HG03159 (cell line): ENCODE results near the gene LDB2.

ENCODE experiments used
- ATAC-seq: cut with Tn5 transposase; IDR thresholded peaks from one replicate; pipeline ENCODE4 v1.9.1; 2021; ENCODE audit warnings: mild to moderate bottlenecking, moderate library complexity; ENCODE audit not compliant: unreplicated experiment

Gene LDB2

GRCh38 chr4:16760617-16761363 lies 137.7 kb downstream of the LDB2 start:
- no peak for ATAC-seq

- no peak for ATAC-seq
Measured at GRCh38 chr4:16759931-16760582, 138.4 kb downstream of the LDB2 start.

- ATAC-seq = no peak
Measured at GRCh38 chr4:16758816-16759215, 139.6 kb downstream of the LDB2 start.

DNA sequence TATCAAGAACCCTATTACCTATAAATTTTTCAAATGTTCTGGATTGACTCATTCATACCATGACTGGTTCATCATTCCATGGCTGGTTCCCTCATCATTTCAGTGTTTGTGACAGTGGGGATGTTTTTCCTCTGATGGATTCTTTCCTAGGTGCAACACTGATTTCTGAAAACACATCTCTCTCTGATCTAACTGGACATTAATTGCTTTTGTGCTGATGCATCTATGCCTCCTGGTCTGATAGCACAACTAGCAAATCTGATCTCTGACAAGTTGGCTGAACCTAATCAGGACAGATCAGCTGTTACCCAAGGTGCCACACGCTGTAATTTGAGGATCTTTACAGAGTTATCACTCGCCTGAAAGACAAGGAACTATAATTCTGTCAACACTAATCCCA lies 140.2 kb downstream of the LDB2 start:
- ATAC-seq = no peak

DNA sequence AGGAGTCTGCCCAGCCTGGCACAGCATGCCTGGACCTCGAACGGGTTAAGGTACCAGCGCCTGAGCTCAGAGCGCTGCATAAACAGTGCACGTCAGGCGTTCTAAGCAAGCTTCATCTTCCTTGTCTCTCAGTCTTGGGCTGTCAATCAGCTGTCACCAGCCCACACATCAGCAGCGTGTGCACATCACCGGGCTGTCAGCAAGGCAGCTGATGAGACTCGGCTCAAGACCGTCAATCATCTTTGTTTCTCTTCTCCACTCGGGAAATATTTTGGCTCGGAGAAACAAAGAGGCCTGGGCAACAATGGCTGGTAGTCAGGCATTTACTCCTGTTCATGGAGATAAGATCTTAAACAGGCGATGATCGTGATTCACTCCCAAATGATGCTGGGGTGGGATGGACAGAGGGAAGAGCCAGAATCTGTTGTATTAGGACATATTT lies 141.3 kb downstream of the LDB2 start:
- ATAC-seq = no peak

- no peak for ATAC-seq
Measured at GRCh38 chr4:16754104-16754503, 144.3 kb downstream of the LDB2 start.

GRCh38 chr4:16752150-16752549 lies 146.3 kb downstream of the LDB2 start:
- ATAC-seq = no peak

GRCh38 chr4:16750882-16751642 lies 147.4 kb downstream of the LDB2 start:
- ATAC-seq = no peak

- ATAC-seq = no peak
Measured at GRCh38 chr4:16750216-16750615, 148.2 kb downstream of the LDB2 start.

DNA sequence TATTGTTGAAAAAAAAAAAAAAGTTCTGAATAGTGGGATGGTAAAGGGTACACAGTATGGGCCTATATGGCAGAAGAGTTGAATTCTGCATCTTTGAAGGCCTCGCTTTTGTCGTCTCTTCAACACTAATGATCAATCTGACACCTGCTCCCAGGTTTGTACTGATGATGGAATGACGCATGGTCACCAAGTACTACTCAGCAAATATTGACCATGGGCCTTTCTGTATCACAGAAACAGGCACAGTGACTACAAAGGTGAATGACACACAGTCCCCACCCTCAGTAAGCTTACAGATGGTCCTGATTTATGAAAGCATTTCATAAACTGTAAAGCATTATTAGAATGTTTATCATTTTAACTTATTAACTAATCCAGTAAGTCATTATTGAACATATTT lies 152.6 kb downstream of the LDB2 start:
- no peak for ATAC-seq

DNA sequence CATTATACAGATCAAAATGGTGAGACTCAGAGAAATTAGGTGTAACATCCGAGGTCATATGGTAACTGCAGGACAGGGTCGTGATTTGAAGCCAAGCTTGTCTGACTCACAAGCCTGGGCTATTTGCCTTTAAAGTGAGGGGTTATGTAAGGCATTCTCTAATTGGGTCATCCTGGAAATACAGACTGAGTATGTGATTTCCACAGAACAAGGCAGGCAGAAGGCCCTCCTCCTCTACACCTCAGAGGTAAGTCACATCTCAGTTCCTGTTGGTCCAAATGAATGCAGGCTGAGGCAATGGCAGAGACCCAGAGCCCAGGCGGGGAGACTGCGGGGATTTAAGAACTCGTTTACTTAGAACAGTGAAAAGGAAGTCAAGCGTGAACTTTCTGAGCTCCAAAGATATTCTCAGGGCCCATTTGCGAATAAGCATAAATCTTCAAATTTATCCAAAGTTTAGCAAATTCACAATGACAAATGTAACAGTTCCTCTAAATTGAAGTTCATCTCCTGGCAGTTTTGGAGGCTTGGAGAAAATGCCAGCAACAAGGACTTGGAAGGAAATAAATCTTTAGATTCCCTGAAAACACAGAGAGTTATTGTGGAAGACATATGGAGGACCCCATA lies 153.3 kb downstream of the LDB2 start:
- ATAC-seq = no peak

- ATAC-seq = no peak
Measured at GRCh38 chr4:16741287-16741686, 157.2 kb downstream of the LDB2 start.

DNA sequence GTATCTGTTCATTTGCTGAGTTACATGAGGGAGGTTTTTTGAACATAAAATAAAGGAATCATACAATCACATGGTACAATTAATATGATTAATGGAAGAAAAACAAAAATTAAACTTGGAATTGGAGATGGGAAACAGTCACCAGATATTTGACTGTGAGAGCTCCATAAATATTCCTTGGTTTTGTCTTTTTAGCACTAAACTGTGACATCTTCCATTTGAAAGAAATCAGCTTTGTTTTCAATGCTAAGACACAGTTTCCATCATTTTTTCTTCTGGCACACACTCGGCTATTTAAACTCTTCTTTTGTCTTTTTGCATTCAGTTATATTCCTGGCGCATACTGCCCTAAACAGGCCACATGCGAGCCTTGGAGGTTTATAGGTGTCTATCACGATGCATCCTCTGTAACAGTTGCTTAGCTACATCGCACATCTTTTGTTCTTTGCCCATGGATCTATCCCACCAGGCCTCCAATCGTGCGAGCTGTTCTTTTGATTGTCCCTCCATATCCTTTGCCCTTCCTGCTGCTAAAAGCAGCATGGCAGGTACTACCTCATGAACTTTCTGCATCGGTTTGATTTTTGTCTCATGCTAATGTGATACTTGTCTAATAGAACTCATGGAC lies 158.3 kb downstream of the LDB2 start:
- no peak for ATAC-seq

DNA sequence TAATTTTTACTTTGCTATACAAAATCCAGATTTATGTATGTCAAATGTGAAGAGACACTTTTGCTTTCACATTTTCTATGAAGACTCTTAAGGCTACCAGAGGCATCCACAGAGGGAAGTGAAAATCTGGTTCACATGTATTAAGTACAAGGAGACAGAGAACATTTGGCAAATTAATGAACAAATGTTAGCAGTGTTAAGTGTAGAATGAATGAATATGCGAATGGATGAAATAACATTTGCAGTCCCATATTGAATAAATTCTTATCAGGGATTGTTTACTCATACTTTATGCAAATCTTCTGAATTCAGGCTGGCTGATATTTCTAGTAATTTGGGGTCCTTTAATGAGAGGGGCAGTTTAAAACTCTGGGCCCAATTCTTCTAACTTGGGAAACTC lies 159.9 kb downstream of the LDB2 start:
- no peak for ATAC-seq

- ATAC-seq = no peak
Measured at GRCh38 chr4:16733509-16733908, 164.9 kb downstream of the LDB2 start.

DNA sequence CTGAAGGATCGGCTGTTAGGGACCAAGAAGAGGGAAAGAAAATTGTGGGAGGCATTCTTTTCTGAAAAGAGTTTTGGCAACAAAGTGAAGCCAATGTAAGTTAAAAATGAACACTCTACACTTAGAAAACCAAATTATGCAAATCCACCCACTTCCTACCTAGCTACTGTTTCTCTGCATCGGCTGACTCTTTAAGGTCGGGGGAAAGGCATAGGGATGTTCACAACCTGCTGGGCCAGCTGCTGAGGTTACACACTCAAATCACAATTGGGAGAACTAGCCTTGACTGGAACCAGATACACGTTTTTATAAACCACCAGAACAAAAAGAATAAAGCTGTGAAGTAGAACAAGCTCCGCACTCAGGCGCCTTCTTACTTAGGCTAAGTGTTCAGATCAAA lies 165.7 kb downstream of the LDB2 start:
- ATAC-seq = no peak

DNA sequence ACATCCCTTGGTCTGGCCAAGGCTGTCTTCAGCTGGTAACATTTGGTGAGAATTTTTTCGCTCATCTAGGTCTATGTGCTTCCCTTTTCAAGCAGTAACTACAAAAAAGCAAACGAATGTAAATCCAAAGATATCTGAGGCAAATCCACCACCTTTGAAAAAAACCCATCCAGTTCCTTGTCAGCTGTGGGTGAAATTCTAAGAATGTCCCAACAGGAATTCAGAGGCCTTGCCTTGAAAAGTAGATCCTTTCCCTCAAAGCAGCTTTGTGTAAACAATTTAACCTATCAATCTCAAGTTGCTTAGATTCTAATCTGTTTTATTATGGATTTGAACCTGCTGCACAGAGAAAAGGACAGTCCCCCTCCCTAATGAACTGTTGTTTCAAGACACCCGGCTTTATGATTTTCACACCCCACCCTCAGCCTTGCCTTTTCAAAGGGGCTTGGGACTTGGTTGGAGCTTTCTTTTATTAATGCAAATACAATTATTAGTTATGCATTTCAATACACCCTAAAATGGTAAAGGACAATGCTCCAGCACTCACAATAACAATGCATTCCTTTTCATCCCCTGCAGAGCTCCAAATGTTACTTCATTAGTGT lies 166.6 kb downstream of the LDB2 start:
- no peak for ATAC-seq

GRCh38 chr4:16730522-16731205 lies 167.8 kb downstream of the LDB2 start:
- no peak for ATAC-seq

GRCh38 chr4:16729336-16729735 lies 169.1 kb downstream of the LDB2 start:
- no peak for ATAC-seq

GRCh38 chr4:16728849-16729248 lies 169.6 kb downstream of the LDB2 start:
- ATAC-seq = no peak
